Activated naive CD8-positive, alpha-beta T cell treated with anti-CD3 and anti-CD28 coated beads, Interleukin-2, amount 50 U/mL, for 24 hours (primary cell): ENCODE measurements around the gene RBMS3.
"Not testable (repeated sequence)": the region's sequence is repeated elsewhere in the genome, so short reads cannot be mapped to it uniquely, and the experiment has no call there.

Experiments used
- ATAC-seq: fragments of 150-1000 bp; cut with Tn5 transposase; one replicate; pipeline ENCODE4 v1.10.0; 2021
- DNase-seq: peaks from one replicate; pipeline ENCODE4 v3.0.0; 2021
- H3K27ac Mint-ChIP-seq: one replicate; pipeline ENCODE4 v1.8.0; 2021; ENCODE audit warnings: mild to moderate bottlenecking, mixed read lengths
- H3K27me3 Mint-ChIP-seq: one replicate; pipeline ENCODE4 v1.8.0; 2021; ENCODE audit warnings: mixed read lengths
- H3K36me3 Mint-ChIP-seq: one replicate; pipeline ENCODE4 v1.8.0; 2021; ENCODE audit warnings: low read depth, mixed read lengths
- H3K4me1 Mint-ChIP-seq: one replicate; pipeline ENCODE4 v1.8.0; 2021; ENCODE audit warnings: mixed read lengths
- H3K4me3 Mint-ChIP-seq: one replicate; pipeline ENCODE4 v1.8.0; 2021; ENCODE audit warnings: mild to moderate bottlenecking, moderate library complexity, mixed read lengths
- H3K9me3 Mint-ChIP-seq: one replicate; pipeline ENCODE4 v1.8.0; 2021; ENCODE audit warnings: mixed read lengths

Gene RBMS3

GRCh38 chr3:29353807-29354206 lies 72.9 kb downstream of the RBMS3 start:
- no peak for ATAC-seq
- H3K4me1 Mint-ChIP-seq = peaks cover 1% of the 10 kb centered on the region
- DNase-seq = no peak
- no peak overlapping the region for H3K27ac Mint-ChIP-seq
- no peak overlapping the region for H3K4me3 Mint-ChIP-seq
- H3K9me3 Mint-ChIP-seq = no peaks in the 10 kb centered on the region
- H3K36me3 Mint-ChIP-seq = no peaks in the 10 kb centered on the region
- no peaks in the 10 kb centered on the region for H3K27me3 Mint-ChIP-seq

- Mint-ChIP-seq H3K27ac (no peak overlapping the region), H3K36me3 (no peaks in the 10 kb centered on the region), H3K4me1 (peaks cover 1% of the 10 kb centered on the region), H3K27me3 (no peaks in the 10 kb centered on the region), H3K4me3 (no peak overlapping the region), H3K9me3 (no peaks in the 10 kb centered on the region)
- DNase-seq (no peak), ATAC-seq (no peak)
Observed at GRCh38 chr3:29354894-29355293, 74.0 kb downstream of the RBMS3 start.

- no peaks in the 10 kb centered on the region for H3K36me3 Mint-ChIP-seq
- H3K4me1 Mint-ChIP-seq = peaks cover 1% of the 10 kb centered on the region
- no peak overlapping the region for H3K27ac Mint-ChIP-seq
- DNase-seq (no peak), ATAC-seq (no peak)
- H3K4me3 Mint-ChIP-seq = no peak overlapping the region
- no peaks in the 10 kb centered on the region for H3K27me3 Mint-ChIP-seq
- no peaks in the 10 kb centered on the region for H3K9me3 Mint-ChIP-seq
Observed at GRCh38 chr3:29356062-29356461, 75.2 kb downstream of the RBMS3 start.

GRCh38 chr3:29360289-29360688 lies 79.4 kb downstream of the RBMS3 start:
- H3K27ac Mint-ChIP-seq, H3K9me3 Mint-ChIP-seq, DNase-seq, H3K4me1 Mint-ChIP-seq, ATAC-seq, H3K27me3 Mint-ChIP-seq, H3K4me3 Mint-ChIP-seq, H3K36me3 Mint-ChIP-seq: not testable (repeated sequence)

- H3K27me3 Mint-ChIP-seq = no peaks in the 10 kb centered on the region
- DNase-seq = no peak
- no peaks in the 10 kb centered on the region for H3K4me1 Mint-ChIP-seq
- no peak overlapping the region for H3K4me3 Mint-ChIP-seq
- no peaks in the 10 kb centered on the region for H3K9me3 Mint-ChIP-seq
- no peak overlapping the region for H3K27ac Mint-ChIP-seq
- no peaks in the 10 kb centered on the region for H3K36me3 Mint-ChIP-seq
- no peak for ATAC-seq
Observed at GRCh38 chr3:29363110-29363509, 82.2 kb downstream of the RBMS3 start.

- H3K4me3 Mint-ChIP-seq = no peak overlapping the region
- H3K27ac Mint-ChIP-seq = no peak overlapping the region
- H3K4me1 Mint-ChIP-seq = no peaks in the 10 kb centered on the region
- H3K9me3 Mint-ChIP-seq = no peaks in the 10 kb centered on the region
- H3K36me3 Mint-ChIP-seq = no peaks in the 10 kb centered on the region
- DNase-seq (no peak), ATAC-seq (no peak)
- no peaks in the 10 kb centered on the region for H3K27me3 Mint-ChIP-seq
Observed at GRCh38 chr3:29370021-29370420, 89.2 kb downstream of the RBMS3 start.

- no peaks in the 10 kb centered on the region for H3K9me3 Mint-ChIP-seq
- H3K4me1 Mint-ChIP-seq = no peaks in the 10 kb centered on the region
- H3K4me3 Mint-ChIP-seq = no peak overlapping the region
- no peak for DNase-seq
- H3K36me3 Mint-ChIP-seq = no peaks in the 10 kb centered on the region
- no peak overlapping the region for H3K27ac Mint-ChIP-seq
- no peak for ATAC-seq
- no peaks in the 10 kb centered on the region for H3K27me3 Mint-ChIP-seq
Observed at GRCh38 chr3:29370476-29371420, 89.9 kb downstream of the RBMS3 start.

GRCh38 chr3:29373131-29373680 lies 92.3 kb downstream of the RBMS3 start:
- DNase-seq (no peak), ATAC-seq (no peak)
- no peaks in the 10 kb centered on the region for H3K27me3 Mint-ChIP-seq
- H3K4me3 Mint-ChIP-seq = no peak overlapping the region
- H3K9me3 Mint-ChIP-seq = no peaks in the 10 kb centered on the region
- H3K27ac Mint-ChIP-seq = no peak overlapping the region
- H3K4me1 Mint-ChIP-seq = no peaks in the 10 kb centered on the region
- H3K36me3 Mint-ChIP-seq = no peaks in the 10 kb centered on the region

GRCh38 chr3:29374226-29374625 lies 93.4 kb downstream of the RBMS3 start:
- Mint-ChIP-seq H3K27me3 (no peaks in the 10 kb centered on the region), H3K9me3 (no peaks in the 10 kb centered on the region), H3K36me3 (no peaks in the 10 kb centered on the region), H3K4me1 (no peaks in the 10 kb centered on the region), H3K4me3 (no peak overlapping the region), H3K27ac (no peak overlapping the region)
- ATAC-seq = no peak
- DNase-seq = no peak

- Mint-ChIP-seq H3K36me3 (no peaks in the 10 kb centered on the region), H3K4me1 (no peaks in the 10 kb centered on the region), H3K27me3 (no peaks in the 10 kb centered on the region), H3K9me3 (no peaks in the 10 kb centered on the region), H3K4me3 (no peak overlapping the region), H3K27ac (no peak overlapping the region)
- ATAC-seq (no peak), DNase-seq (no peak)
Observed at GRCh38 chr3:29379097-29379496, 98.2 kb downstream of the RBMS3 start.

GRCh38 chr3:29381595-29381994 lies 100.7 kb downstream of the RBMS3 start:
- Mint-ChIP-seq H3K4me1 (peaks cover 3% of the 10 kb centered on the region), H3K4me3 (no peak overlapping the region), H3K9me3 (peaks cover 9% of the 10 kb centered on the region), H3K27ac (no peak overlapping the region), H3K36me3 (no peaks in the 10 kb centered on the region), H3K27me3 (no peaks in the 10 kb centered on the region)
- DNase-seq = no peak
- no peak for ATAC-seq

GRCh38 chr3:29382409-29382808 lies 101.5 kb downstream of the RBMS3 start:
- peaks cover 11% of the 10 kb centered on the region for H3K9me3 Mint-ChIP-seq
- H3K4me3 Mint-ChIP-seq = no peak overlapping the region
- H3K4me1 Mint-ChIP-seq = peaks cover 6% of the 10 kb centered on the region
- no peaks in the 10 kb centered on the region for H3K27me3 Mint-ChIP-seq
- no peaks in the 10 kb centered on the region for H3K36me3 Mint-ChIP-seq
- H3K27ac Mint-ChIP-seq = no peak overlapping the region
- DNase-seq (no peak), ATAC-seq (no peak)

- Mint-ChIP-seq H3K36me3 (no peaks in the 10 kb centered on the region), H3K4me3 (no peak overlapping the region), H3K9me3 (peaks cover 11% of the 10 kb centered on the region), H3K27me3 (no peaks in the 10 kb centered on the region), H3K4me1 (peaks cover 6% of the 10 kb centered on the region), H3K27ac (no peak overlapping the region)
- no peak for DNase-seq
- ATAC-seq = no peak
Observed at GRCh38 chr3:29382845-29383244, 102.0 kb downstream of the RBMS3 start.

GRCh38 chr3:29384640-29385039 lies 103.8 kb downstream of the RBMS3 start:
- no peak for DNase-seq
- Mint-ChIP-seq H3K4me3 (no peak overlapping the region), H3K36me3 (no peaks in the 10 kb centered on the region), H3K4me1 (peaks cover 6% of the 10 kb centered on the region), H3K27ac (no peak overlapping the region), H3K27me3 (no peaks in the 10 kb centered on the region), H3K9me3 (peaks cover 11% of the 10 kb centered on the region)
- ATAC-seq = no peak

GRCh38 chr3:29385046-29385830 lies 104.4 kb downstream of the RBMS3 start:
- Mint-ChIP-seq H3K9me3 (peaks cover 11% of the 10 kb centered on the region), H3K4me3 (no peak overlapping the region), H3K27ac (no peak overlapping the region), H3K36me3 (no peaks in the 10 kb centered on the region), H3K4me1 (peaks cover 6% of the 10 kb centered on the region), H3K27me3 (no peaks in the 10 kb centered on the region)
- DNase-seq = no peak
- no peak for ATAC-seq
